Trophoblast cell (in vitro differentiated cells and primary cell): ENCODE data around the gene LHPP.

Experiments
- DNase-seq, 2 donors: peaks; one replicate each; pipeline ENCODE4 v3.0.0-alpha.2; 2016
- H2AFZ ChIP-seq: 2 replicates; pipeline ENCODE4 v1.6.1; 2013; ENCODE audit warnings: low read length, moderate library complexity, mild to moderate bottlenecking; ENCODE audit not compliant: insufficient read depth, poor library complexity
- H2AK5ac ChIP-seq: 2 replicates; pipeline ENCODE4 v1.6.1; 2013; ENCODE audit warnings: mild to moderate bottlenecking, low read length
- H2BK120ac ChIP-seq: 2 replicates; pipeline ENCODE4 v1.6.1; 2013; ENCODE audit warnings: low read length, mild to moderate bottlenecking, moderate library complexity; ENCODE audit not compliant: insufficient read depth, poor library complexity
- H2BK12ac ChIP-seq: 2 replicates; pipeline ENCODE4 v1.6.1; 2013; ENCODE audit warnings: mild to moderate bottlenecking, low read length, moderate library complexity
- H2BK5ac ChIP-seq: 2 replicates; pipeline ENCODE4 v1.6.1; 2013; ENCODE audit warnings: low read length, low read depth, moderate library complexity, mild to moderate bottlenecking; ENCODE audit not compliant: poor library complexity
- H3K14ac ChIP-seq: 2 replicates; pipeline ENCODE4 v1.6.1; 2013; ENCODE audit warnings: mild to moderate bottlenecking, low read length
- H3K18ac ChIP-seq: 2 replicates; pipeline ENCODE4 v1.6.1; 2013; ENCODE audit warnings: mild to moderate bottlenecking, low read length
- H3K23ac ChIP-seq: 2 replicates; pipeline ENCODE4 v1.6.1; 2013; ENCODE audit warnings: low read length
- H3K27ac ChIP-seq: 2 replicates; pipeline ENCODE4 v1.5.1; 2013; ENCODE audit warnings: low read depth, mild to moderate bottlenecking, inconsistent platforms, low read length, moderate library complexity
- H3K27me3 ChIP-seq: 2 replicates; pipeline ENCODE4 v1.6.1; 2013; ENCODE audit warnings: inconsistent platforms, mild to moderate bottlenecking, low read length, moderate library complexity; ENCODE audit not compliant: insufficient read depth
- H3K36me3 ChIP-seq, 2 experiments: 1 replicate in 1 of 2; 2 replicates in 1 of 2; pipeline ENCODE4 v1.6.1; 2013; ENCODE audit warnings: low read length in 2 of 2, mild to moderate bottlenecking in 2 of 2, moderate library complexity in 1 of 2; ENCODE audit not compliant: insufficient read depth in 2 of 2, control insufficient read depth in 1 of 2
- H3K4ac ChIP-seq: 2 replicates; pipeline ENCODE4 v1.6.1; 2013; ENCODE audit warnings: low read depth, mild to moderate bottlenecking, low read length, moderate library complexity
- H3K4me1 ChIP-seq, 2 experiments: 1 replicate in 1 of 2; 2 replicates in 1 of 2; pipeline ENCODE4 v1.6.1; 2013; ENCODE audit warnings: low read length in 2 of 2, mild to moderate bottlenecking in 2 of 2, moderate library complexity in 1 of 2; ENCODE audit not compliant: insufficient read depth in 2 of 2, control insufficient read depth in 1 of 2
- H3K4me2 ChIP-seq: 2 replicates; pipeline ENCODE4 v1.6.1; 2013; ENCODE audit warnings: inconsistent platforms, mild to moderate bottlenecking, low read length, moderate library complexity
- H3K4me3 ChIP-seq: 2 replicates; pipeline ENCODE4 v1.5.1; 2013; ENCODE audit warnings: mild to moderate bottlenecking, low read depth, low read length, inconsistent platforms
- H3K79me1 ChIP-seq: one replicate; pipeline ENCODE4 v1.6.1; 2013; ENCODE audit warnings: low read length
- H3K79me2 ChIP-seq: 2 replicates; pipeline ENCODE4 v1.6.1; 2013; ENCODE audit warnings: low read length, mild to moderate bottlenecking; ENCODE audit not compliant: control insufficient read depth, insufficient read depth, poor library complexity
- H3K9ac ChIP-seq: 2 replicates; pipeline ENCODE4 v1.6.1; 2013; ENCODE audit warnings: mild to moderate bottlenecking, low read length
- H3K9me3 ChIP-seq: 2 replicates; pipeline ENCODE4 v1.6.1; 2013; ENCODE audit warnings: low read depth, mild to moderate bottlenecking, control low read depth, inconsistent platforms, low read length; ENCODE audit not compliant: insufficient read depth
- H4K12ac ChIP-seq: 2 replicates; pipeline ENCODE4 v1.6.1; 2013; ENCODE audit warnings: low read depth, mild to moderate bottlenecking, low read length, moderate library complexity
- H4K8ac ChIP-seq: 2 replicates; pipeline ENCODE4 v1.6.1; 2013; ENCODE audit warnings: low read depth, mild to moderate bottlenecking, low read length, moderate library complexity
- H4K91ac ChIP-seq: one replicate; pipeline ENCODE4 v1.6.1; 2013; ENCODE audit warnings: low read depth, mild to moderate bottlenecking, low read length, moderate library complexity
- WGBS: extraction: QIAGEN DNeasy Blood & Tissue Kit; methylation state at CpG from one replicate; pipeline ENCODE4 v1.1.7; 2013; ENCODE audit warnings: missing lambda C conversion rate; ENCODE audit not compliant: insufficient read length, insufficient coverage; ENCODE audit errors: extremely low coverage; 5-methylcytosine and 5-hydroxymethylcytosine counted together

LHPP gene

GRCh38 chr10:124482876-124483275, 21.3 kb downstream of the LHPP start:
- H3K4ac ChIP-seq: no peak overlapping the region
- peaks cover 3% of the 10 kb centered on the region for H3K9me3 ChIP-seq
- H3K36me3 ChIP-seq: no peaks in the 10 kb centered on the region
- no peaks in the 10 kb centered on the region for H3K79me2 ChIP-seq
- H3K79me1 ChIP-seq: no peaks in the 10 kb centered on the region
- H3K27me3 ChIP-seq: no peaks in the 10 kb centered on the region
- H2BK5ac ChIP-seq: no peak overlapping the region
- WGBS: no CpG with 5 or more reads among the region's 12 CpGs
- no peak for DNase-seq
- peaks cover 3 to 14% of the 10 kb centered on the region in 2 experiments for H3K4me1 ChIP-seq
- H3K9ac ChIP-seq: no peak overlapping the region
- no peak overlapping the region for H4K8ac ChIP-seq
- no peak overlapping the region for H3K27ac ChIP-seq
- no peak overlapping the region for H2BK12ac ChIP-seq
- no peak overlapping the region for H2BK120ac ChIP-seq
- no peak overlapping the region for H3K23ac ChIP-seq
- H3K18ac ChIP-seq: no peak overlapping the region
- H3K4me2 ChIP-seq: no peak overlapping the region
- H3K4me3 ChIP-seq: no peak overlapping the region
- H4K12ac ChIP-seq: no peak overlapping the region
- no peak overlapping the region for H2AK5ac ChIP-seq
- H2AFZ ChIP-seq: no peak overlapping the region
- no peak overlapping the region for H4K91ac ChIP-seq
- H3K14ac ChIP-seq: no peak overlapping the region

- no peak overlapping the region for H3K4me3 ChIP-seq
- H3K14ac ChIP-seq: no peak overlapping the region
- no peak overlapping the region for H3K9ac ChIP-seq
- H2AK5ac ChIP-seq: no peak overlapping the region
- no peaks in the 10 kb centered on the region for H3K79me2 ChIP-seq
- H2BK120ac ChIP-seq: no peak overlapping the region
- H4K8ac ChIP-seq: no peak overlapping the region
- no peaks in the 10 kb centered on the region for H3K36me3 ChIP-seq
- H3K4me2 ChIP-seq: no peak overlapping the region
- no peak overlapping the region for H3K27ac ChIP-seq
- peaks cover 3% of the 10 kb centered on the region for H3K9me3 ChIP-seq
- no peak overlapping the region for H2BK12ac ChIP-seq
- H2BK5ac ChIP-seq: no peak overlapping the region
- no peak overlapping the region for H3K18ac ChIP-seq
- peak overlapping the region; percentile 51 for H4K12ac ChIP-seq
- DNase-seq: no peak
- no peak overlapping the region for H3K4ac ChIP-seq
- H4K91ac ChIP-seq: no peak overlapping the region
- H3K27me3 ChIP-seq: no peaks in the 10 kb centered on the region
- H2AFZ ChIP-seq: no peak overlapping the region
- no peak overlapping the region for H3K23ac ChIP-seq
- no peaks in the 10 kb centered on the region for H3K79me1 ChIP-seq
- peaks cover 3 to 9% of the 10 kb centered on the region in 2 experiments for H3K4me1 ChIP-seq
- no CpG with 5 or more reads among the region's 17 CpGs for WGBS
Measured at GRCh38 chr10:124484031-124484430, 22.4 kb downstream of the LHPP start.

- Histone ChIP-seq H3K79me1 (no peaks in the 10 kb centered on the region), H3K9ac (no peak overlapping the region), H2AK5ac (no peak overlapping the region), H3K14ac (no peak overlapping the region), H3K9me3 (peaks cover 3% of the 10 kb centered on the region), H3K4ac (no peak overlapping the region), H3K27me3 (no peaks in the 10 kb centered on the region), H3K79me2 (no peaks in the 10 kb centered on the region), H3K4me2 (no peak overlapping the region), H3K27ac (no peak overlapping the region), H2BK5ac (no peak overlapping the region), H4K12ac (no peak overlapping the region), H3K36me3 (no peaks in the 10 kb centered on the region), H4K8ac (no peak overlapping the region), H3K23ac (no peak overlapping the region), H3K18ac (no peak overlapping the region), H2AFZ (no peak overlapping the region), H2BK120ac (no peak overlapping the region), H2BK12ac (no peak overlapping the region), H3K4me3 (no peak overlapping the region), H3K4me1 (peaks cover 3 to 9% of the 10 kb centered on the region in 2 experiments), H4K91ac (no peak overlapping the region)
- DNase-seq: no peak
- WGBS: no CpG with 5 or more reads among the region's 2 CpGs
Measured at GRCh38 chr10:124484661-124485060, 23.0 kb downstream of the LHPP start.

- Histone ChIP-seq H3K27ac (no peak overlapping the region), H3K79me1 (no peaks in the 10 kb centered on the region), H3K23ac (no peak overlapping the region), H3K9ac (no peak overlapping the region), H2BK5ac (no peak overlapping the region), H3K4me2 (no peak overlapping the region), H2AFZ (no peak overlapping the region), H3K14ac (no peak overlapping the region), H4K8ac (no peak overlapping the region), H3K36me3 (peaks cover 0 to 4% of the 10 kb centered on the region in 2 experiments), H3K79me2 (no peaks in the 10 kb centered on the region), H3K4me3 (no peak overlapping the region), H3K27me3 (no peaks in the 10 kb centered on the region), H2AK5ac (no peak overlapping the region), H2BK12ac (no peak overlapping the region), H3K9me3 (peaks cover 3% of the 10 kb centered on the region), H4K12ac (no peak overlapping the region), H2BK120ac (no peak overlapping the region), H3K4me1 (peaks cover under 1 to 1% of the 10 kb centered on the region in 2 experiments), H4K91ac (no peak overlapping the region), H3K18ac (no peak overlapping the region), H3K4ac (no peak overlapping the region)
- peak; percentile 50 to 56 for DNase-seq
- no CpG with 5 or more reads among the region's 6 CpGs for WGBS
Measured at GRCh38 chr10:124486635-124487034, 25.0 kb downstream of the LHPP start.
